Measurements from ENCODE around the gene PALLD.

DNA sequence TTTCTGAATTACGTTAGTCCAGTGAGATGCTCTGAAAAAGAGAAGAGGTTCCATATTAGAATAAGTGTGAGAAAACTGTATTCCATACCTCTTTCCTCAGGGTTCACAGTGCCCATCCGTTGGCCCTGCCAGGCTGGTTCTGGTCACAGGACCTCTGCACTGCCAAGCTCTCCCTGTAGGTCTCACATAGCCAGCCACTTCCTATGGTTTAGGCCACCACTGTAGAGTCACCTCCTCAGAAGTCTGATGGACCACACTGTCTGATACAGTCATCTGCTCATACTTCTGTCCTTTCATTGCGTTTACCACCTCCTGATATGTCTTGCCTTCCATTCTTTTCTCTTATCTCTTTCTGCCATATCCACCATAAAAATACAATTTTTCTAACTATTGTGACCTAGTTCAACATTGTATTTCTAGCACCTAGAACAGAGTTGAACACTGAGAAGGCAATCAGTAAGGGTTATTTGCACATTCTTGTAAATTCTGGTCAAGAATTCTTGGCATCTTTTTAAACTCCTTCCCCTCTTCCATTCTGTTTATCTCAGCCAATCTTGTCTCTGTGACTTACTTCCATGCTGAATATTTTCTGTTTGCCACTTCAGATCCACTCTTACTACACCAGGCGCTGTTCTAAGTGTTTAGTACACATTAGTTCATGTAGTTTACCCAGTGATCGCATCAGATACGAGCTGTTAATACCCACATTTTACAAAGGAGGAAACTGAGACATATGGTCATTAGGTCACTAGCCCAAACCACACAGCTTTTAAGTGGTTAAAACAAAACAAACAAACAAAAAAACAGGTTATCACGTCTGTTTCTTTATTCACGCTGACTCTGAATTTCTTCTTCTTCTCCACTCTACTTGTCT is 387.6 kb downstream of the PALLD start:
- TF ChIP-seq, protein P1, sequence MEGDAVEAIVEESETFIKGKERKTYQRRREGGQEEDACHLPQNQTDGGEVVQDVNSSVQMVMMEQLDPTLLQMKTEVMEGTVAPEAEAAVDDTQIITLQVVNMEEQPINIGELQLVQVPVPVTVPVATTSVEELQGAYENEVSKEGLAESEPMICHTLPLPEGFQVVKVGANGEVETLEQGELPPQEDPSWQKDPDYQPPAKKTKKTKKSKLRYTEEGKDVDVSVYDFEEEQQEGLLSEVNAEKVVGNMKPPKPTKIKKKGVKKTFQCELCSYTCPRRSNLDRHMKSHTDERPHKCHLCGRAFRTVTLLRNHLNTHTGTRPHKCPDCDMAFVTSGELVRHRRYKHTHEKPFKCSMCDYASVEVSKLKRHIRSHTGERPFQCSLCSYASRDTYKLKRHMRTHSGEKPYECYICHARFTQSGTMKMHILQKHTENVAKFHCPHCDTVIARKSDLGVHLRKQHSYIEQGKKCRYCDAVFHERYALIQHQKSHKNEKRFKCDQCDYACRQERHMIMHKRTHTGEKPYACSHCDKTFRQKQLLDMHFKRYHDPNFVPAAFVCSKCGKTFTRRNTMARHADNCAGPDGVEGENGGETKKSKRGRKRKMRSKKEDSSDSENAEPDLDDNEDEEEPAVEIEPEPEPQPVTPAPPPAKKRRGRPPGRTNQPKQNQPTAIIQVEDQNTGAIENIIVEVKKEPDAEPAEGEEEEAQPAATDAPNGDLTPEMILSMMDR (IDR thresholded peaks at IDR 0.05), result no peak
- TF ChIP-seq, protein P2, sequence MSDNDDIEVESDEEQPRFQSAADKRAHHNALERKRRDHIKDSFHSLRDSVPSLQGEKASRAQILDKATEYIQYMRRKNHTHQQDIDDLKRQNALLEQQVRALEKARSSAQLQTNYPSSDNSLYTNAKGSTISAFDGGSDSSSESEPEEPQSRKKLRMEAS (CRISPR knock-in tag; IDR thresholded peaks at IDR 0.05), result no peak
- TF ChIP-seq TCF7 (CRISPR knock-in tag; IDR thresholded peaks at IDR 0.05; ENCODE audit: low read depth) (no peak), CBFB (CRISPR knock-in tag; IDR thresholded peaks at IDR 0.05; ENCODE audit: low read depth) (no peak), ZNF121 (CRISPR knock-in tag; IDR thresholded peaks at IDR 0.05) (no peak), NR1H2 (CRISPR knock-in tag; IDR thresholded peaks at IDR 0.05) (no peak), ZNF671 (CRISPR knock-in tag; IDR thresholded peaks at IDR 0.05) (no peak)
- TF ChIP-seq, protein P3, sequence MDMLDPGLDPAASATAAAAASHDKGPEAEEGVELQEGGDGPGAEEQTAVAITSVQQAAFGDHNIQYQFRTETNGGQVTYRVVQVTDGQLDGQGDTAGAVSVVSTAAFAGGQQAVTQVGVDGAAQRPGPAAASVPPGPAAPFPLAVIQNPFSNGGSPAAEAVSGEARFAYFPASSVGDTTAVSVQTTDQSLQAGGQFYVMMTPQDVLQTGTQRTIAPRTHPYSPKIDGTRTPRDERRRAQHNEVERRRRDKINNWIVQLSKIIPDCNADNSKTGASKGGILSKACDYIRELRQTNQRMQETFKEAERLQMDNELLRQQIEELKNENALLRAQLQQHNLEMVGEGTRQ (CRISPR knock-in tag; IDR thresholded peaks at IDR 0.05), result no peak
- TF ChIP-seq, protein P4, sequence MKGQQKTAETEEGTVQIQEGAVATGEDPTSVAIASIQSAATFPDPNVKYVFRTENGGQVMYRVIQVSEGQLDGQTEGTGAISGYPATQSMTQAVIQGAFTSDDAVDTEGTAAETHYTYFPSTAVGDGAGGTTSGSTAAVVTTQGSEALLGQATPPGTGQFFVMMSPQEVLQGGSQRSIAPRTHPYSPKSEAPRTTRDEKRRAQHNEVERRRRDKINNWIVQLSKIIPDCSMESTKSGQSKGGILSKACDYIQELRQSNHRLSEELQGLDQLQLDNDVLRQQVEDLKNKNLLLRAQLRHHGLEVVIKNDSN (CRISPR knock-in tag; IDR thresholded peaks at IDR 0.05), result no peak
- TF ChIP-seq, protein P5, sequence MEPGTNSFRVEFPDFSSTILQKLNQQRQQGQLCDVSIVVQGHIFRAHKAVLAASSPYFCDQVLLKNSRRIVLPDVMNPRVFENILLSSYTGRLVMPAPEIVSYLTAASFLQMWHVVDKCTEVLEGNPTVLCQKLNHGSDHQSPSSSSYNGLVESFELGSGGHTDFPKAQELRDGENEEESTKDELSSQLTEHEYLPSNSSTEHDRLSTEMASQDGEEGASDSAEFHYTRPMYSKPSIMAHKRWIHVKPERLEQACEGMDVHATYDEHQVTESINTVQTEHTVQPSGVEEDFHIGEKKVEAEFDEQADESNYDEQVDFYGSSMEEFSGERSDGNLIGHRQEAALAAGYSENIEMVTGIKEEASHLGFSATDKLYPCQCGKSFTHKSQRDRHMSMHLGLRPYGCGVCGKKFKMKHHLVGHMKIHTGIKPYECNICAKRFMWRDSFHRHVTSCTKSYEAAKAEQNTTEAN (CRISPR knock-in tag; IDR thresholded peaks at IDR 0.05), result no peak
- TF ChIP-seq, protein P6, sequence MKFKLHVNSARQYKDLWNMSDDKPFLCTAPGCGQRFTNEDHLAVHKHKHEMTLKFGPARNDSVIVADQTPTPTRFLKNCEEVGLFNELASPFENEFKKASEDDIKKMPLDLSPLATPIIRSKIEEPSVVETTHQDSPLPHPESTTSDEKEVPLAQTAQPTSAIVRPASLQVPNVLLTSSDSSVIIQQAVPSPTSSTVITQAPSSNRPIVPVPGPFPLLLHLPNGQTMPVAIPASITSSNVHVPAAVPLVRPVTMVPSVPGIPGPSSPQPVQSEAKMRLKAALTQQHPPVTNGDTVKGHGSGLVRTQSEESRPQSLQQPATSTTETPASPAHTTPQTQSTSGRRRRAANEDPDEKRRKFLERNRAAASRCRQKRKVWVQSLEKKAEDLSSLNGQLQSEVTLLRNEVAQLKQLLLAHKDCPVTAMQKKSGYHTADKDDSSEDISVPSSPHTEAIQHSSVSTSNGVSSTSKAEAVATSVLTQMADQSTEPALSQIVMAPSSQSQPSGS (CRISPR knock-in tag; IDR thresholded peaks at IDR 0.05; ENCODE audit: borderline replicate concordance, low read depth), result no peak
- TF ChIP-seq, protein P7, sequence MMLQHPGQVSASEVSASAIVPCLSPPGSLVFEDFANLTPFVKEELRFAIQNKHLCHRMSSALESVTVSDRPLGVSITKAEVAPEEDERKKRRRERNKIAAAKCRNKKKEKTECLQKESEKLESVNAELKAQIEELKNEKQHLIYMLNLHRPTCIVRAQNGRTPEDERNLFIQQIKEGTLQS (CRISPR knock-in tag; conservative IDR thresholded peaks at IDR 0.05), result no peak

All from WTC11 (cell line).